ENCODE results near the gene NUP210L. TPM values are rescaled to one million over a fixed set of nuclear protein-coding genes. Genes with fewer than 3 reads are reported as not detected.

Gene NUP210L
- total and polyA plus RNA-seq, 2 of the 13 experiments (the other 11 are each of a cell fraction or from before 2014, with no cell fraction given): not detected

- TF ChIP-seq PCBP2 (optimal IDR thresholded peaks at IDR 0.05; ENCODE audit: low read depth, low read length, poor library complexity, severe bottlenecking) (no peak), HOMEZ (CRISPR knock-in tag; IDR thresholded peaks at IDR 0.05; ENCODE audit: low read depth) (no peak), ZNF207 (IDR thresholded peaks at IDR 0.05; ENCODE audit: borderline replicate concordance) (no peak), ZBTB38 (CRISPR knock-in tag; IDR thresholded peaks at IDR 0.05) (peak; percentile 15; the same call in 1 of the 2 replicates), KMT2B (CRISPR knock-in tag; IDR thresholded peaks at IDR 0.05) (peak; percentile 30; the same call in 1 of the 2 replicates), BCLAF1 (IDR thresholded peaks at IDR 0.05) (no peak), ZNF83 (CRISPR knock-in tag; IDR thresholded peaks at IDR 0.05; ENCODE audit: borderline replicate concordance) (no peak), MXD1 (CRISPR knock-in tag; IDR thresholded peaks at IDR 0.05) (peak; percentile 75; the same call in 1 of the 2 replicates), TBX2 (CRISPR knock-in tag; IDR thresholded peaks at IDR 0.05; ENCODE audit: borderline replicate concordance) (peak; percentile 65; the same call in 1 of the 2 replicates), NR2F6 (IDR thresholded peaks at IDR 0.05) (no peak), NR2F6 (CRISPR knock-in tag; IDR thresholded peaks at IDR 0.05) (peak; percentile 33; the same call in 1 of the 2 replicates), TCF12 (IDR thresholded peaks at IDR 0.05) (no peak), TCF12 (CRISPR knock-in tag; IDR thresholded peaks at IDR 0.05) (0 out of 2 replicates have a peak, but pooled peaks have one; percentile 28), HDAC2 (CRISPR knock-in tag; IDR thresholded peaks at IDR 0.05) (peak; percentile 34; the same call in 1 of the 2 replicates), SATB2 (CRISPR knock-in tag; IDR thresholded peaks at IDR 0.05) (no peak), GABPA (IDR thresholded peaks at IDR 0.05; ENCODE audit: low read depth, low read length) (peak; percentile 52), GABPA (CRISPR knock-in tag; IDR thresholded peaks at IDR 0.05; ENCODE audit: low read depth) (peak; percentile 55), ZFX (CRISPR knock-in tag; IDR thresholded peaks at IDR 0.05; ENCODE audit: low read depth) (peak; percentile 48), ETV5 (CRISPR knock-in tag; IDR thresholded peaks at IDR 0.05; ENCODE audit: borderline replicate concordance) (peak; percentile 33; the same call in 1 of the 2 replicates)
- TF ChIP-seq, protein P1, sequence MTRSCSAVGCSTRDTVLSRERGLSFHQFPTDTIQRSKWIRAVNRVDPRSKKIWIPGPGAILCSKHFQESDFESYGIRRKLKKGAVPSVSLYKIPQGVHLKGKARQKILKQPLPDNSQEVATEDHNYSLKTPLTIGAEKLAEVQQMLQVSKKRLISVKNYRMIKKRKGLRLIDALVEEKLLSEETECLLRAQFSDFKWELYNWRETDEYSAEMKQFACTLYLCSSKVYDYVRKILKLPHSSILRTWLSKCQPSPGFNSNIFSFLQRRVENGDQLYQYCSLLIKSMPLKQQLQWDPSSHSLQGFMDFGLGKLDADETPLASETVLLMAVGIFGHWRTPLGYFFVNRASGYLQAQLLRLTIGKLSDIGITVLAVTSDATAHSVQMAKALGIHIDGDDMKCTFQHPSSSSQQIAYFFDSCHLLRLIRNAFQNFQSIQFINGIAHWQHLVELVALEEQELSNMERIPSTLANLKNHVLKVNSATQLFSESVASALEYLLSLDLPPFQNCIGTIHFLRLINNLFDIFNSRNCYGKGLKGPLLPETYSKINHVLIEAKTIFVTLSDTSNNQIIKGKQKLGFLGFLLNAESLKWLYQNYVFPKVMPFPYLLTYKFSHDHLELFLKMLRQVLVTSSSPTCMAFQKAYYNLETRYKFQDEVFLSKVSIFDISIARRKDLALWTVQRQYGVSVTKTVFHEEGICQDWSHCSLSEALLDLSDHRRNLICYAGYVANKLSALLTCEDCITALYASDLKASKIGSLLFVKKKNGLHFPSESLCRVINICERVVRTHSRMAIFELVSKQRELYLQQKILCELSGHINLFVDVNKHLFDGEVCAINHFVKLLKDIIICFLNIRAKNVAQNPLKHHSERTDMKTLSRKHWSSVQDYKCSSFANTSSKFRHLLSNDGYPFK (CRISPR knock-in tag; IDR thresholded peaks at IDR 0.05; ENCODE audit: borderline replicate concordance): peak; percentile 50; the same call in 1 of the 2 replicates
- TF ChIP-seq, protein P2, sequence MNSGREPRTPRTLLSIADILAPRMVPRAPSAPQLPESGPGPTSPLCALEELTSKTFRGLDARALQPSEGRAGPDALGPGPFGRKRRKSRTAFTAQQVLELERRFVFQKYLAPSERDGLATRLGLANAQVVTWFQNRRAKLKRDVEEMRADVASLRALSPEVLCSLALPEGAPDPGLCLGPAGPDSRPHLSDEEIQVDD (CRISPR knock-in tag; IDR thresholded peaks at IDR 0.05; ENCODE audit: borderline replicate concordance): 0 out of 2 replicates have a peak, but pooled peaks have one; percentile 41
- TF ChIP-seq, protein P3, sequence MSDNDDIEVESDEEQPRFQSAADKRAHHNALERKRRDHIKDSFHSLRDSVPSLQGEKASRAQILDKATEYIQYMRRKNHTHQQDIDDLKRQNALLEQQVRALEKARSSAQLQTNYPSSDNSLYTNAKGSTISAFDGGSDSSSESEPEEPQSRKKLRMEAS (IDR thresholded peaks at IDR 0.05): peak; percentile 56; the same call in 1 of the 2 replicates
These were observed 208.9 kb downstream of the NUP210L start (continued) for GRCh38 chr1:153945795-153946621.

All from HepG2 (cell line).